ENCODE data around the gene SNX3. TPM values are rescaled to one million over a fixed set of nuclear protein-coding genes. Genes with fewer than 3 reads are reported as not detected.
A peak's percentile ranks its signal among the peaks of the same experiment; 100 is the strongest.
"Not testable (repeated sequence)": the region's sequence is repeated elsewhere in the genome, so short reads cannot be mapped to it uniquely, and the experiment has no call there.

Gene SNX3
- total and polyA plus RNA-seq, 12 donors: 108 to 269 (median 235) TPM

DNA sequence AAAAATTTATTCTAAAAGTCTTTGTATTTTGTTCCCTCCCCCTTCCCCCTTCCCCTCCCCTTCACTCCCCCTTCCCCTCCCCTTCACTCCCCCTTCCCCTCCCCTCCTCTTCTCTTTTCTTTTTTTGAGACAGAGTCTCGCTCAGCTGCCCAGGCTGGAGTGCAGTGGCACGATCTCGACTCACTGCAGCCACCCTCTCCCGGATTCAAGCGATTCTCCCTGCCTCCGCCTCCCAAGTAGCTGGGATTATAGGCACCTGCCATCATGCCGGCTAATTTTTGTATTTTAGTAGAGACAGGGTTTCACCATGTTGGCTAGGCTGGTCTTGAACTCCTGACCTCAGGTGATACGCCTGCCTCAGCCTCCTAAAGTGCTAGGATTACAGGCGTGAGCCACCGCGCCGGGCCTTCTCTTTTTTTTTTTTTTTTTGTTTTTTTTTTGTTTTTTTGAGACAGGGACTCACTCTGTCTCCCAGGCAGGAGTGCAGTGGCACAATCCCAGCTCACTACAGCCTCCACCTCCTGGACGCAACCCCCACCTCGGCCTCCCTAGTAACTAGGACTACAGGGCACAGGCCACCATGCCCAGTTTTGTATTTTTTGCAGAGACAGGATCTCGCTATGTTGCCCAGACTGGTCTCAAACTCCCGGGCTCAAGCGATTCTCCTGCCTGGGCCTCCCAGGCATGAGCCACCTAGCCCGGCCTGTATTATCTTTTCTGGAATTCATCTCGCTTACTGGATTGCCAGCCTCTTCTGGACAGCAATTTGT is 32.9 kb upstream of the SNX3 start:
- peak overlapping the region in 7 of 10 donors; percentile 94 to 99 (median 95) for H3K27ac ChIP-seq
- no peak for DNase-seq
- intact Hi-C loops (cut with DNase I): loop anchor here in 2 of 10 donors (2.0 kb wide), 1 partner anchor 33 kb away; the partner anchor contains the start of gene SNX3 (in 2 of the 2)

DNA sequence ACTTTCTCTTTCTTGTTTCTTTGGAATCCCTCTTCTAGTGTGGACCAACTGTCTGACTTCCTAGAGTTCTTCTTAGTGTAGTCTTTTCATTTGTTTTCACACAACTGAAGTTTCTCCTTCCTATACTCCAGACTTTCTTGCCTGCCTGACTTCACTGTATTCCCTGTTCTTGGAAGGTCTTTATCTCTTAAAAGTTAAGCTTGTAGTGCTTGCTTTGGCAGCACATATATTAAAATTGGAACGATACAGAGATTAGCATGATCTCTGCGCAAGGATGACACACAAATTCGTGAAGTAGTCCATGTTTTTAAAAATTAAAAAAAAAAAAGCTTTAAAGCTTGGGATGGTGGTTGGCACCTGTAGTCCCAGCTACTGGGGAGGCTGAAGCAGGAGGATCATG is 31.7 kb upstream of the SNX3 start:
- WGBS, 2 donors: 68 to 75% methylated on average over 3 of the region's 3 CpGs
- H3K36me3 ChIP-seq; ATAC-seq; H3K27me3 ChIP-seq; H3K27ac ChIP-seq; DNase-seq; H3K4me3 ChIP-seq; H3K9me3 ChIP-seq; intact Hi-C loops (cut with DNase I): not testable (repeated sequence)
- peaks cover 0 to 18% (median 10%) of the 10 kb centered on the region in 9 donors for H3K4me1 ChIP-seq

More for the DNA sequence above, 32.9 kb upstream of the SNX3 start:
- TF ChIP-seq, protein P1, sequence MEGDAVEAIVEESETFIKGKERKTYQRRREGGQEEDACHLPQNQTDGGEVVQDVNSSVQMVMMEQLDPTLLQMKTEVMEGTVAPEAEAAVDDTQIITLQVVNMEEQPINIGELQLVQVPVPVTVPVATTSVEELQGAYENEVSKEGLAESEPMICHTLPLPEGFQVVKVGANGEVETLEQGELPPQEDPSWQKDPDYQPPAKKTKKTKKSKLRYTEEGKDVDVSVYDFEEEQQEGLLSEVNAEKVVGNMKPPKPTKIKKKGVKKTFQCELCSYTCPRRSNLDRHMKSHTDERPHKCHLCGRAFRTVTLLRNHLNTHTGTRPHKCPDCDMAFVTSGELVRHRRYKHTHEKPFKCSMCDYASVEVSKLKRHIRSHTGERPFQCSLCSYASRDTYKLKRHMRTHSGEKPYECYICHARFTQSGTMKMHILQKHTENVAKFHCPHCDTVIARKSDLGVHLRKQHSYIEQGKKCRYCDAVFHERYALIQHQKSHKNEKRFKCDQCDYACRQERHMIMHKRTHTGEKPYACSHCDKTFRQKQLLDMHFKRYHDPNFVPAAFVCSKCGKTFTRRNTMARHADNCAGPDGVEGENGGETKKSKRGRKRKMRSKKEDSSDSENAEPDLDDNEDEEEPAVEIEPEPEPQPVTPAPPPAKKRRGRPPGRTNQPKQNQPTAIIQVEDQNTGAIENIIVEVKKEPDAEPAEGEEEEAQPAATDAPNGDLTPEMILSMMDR (IDR thresholded peaks at IDR 0.05): no peak
- Histone ChIP-seq H3K9me3 (no peaks in the 10 kb centered on the region), H3K4me1 (peaks cover 0 to 18% (median 10%) of the 10 kb centered on the region in 9 donors), H3K27me3 (no peaks in the 10 kb centered on the region), H3K36me3 (no peaks in the 10 kb centered on the region), H3K4me3 (peak overlapping the region in 9 of 10 donors; percentile 62 to 96 (median 77))
- WGBS, 2 donors: 95% methylated on average over 19 of the region's 19 CpGs
- ATAC-seq: no peak

DNA sequence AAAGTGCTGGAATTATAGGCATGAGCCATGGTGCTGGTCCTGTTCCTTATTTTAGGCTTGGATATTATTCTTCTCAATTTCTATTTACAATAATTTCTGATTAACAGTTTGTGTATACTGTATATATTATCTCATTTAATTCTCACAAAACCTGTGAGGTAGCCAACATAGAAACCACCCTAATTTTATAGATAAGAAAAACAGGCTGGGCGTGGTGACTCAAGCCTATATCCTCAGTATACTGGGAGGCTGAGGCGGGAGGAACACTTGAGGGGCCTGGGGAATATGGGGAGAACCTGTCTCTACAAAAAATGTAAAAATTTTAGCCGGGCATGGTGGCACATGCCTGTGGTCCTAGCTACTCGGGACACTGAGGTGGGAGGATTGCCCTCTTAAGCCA is 30.3 kb upstream of the SNX3 start:
- 87 to 89% methylated on average over 4 of the region's 4 CpGs for whole genome bisulfite sequencing, 2 donors

DNA sequence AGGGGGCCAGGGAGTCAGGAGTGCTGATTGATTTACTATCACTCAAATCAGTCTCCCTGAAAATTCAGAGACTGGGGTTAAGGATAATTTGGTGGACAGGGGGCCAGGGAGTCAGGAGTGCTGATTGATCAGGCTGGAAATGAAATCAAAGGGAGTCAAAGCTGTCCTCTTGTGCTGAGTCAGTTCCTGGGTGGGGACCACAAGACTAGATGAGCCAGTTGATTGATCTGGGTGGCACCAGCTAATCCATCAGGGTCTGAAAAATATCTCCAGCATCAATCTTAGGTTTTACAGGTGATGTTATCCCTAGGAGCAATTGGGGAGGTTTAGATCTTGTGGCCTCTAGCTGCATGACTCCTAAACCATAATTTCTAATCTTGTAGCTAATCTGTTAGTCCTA is 27.9 kb upstream of the SNX3 start:
- H3K9me3 ChIP-seq: no peaks in the 10 kb centered on the region
- ATAC-seq: no peak
- no peaks in the 10 kb centered on the region for H3K27me3 ChIP-seq
- H3K4me3 ChIP-seq: no peak overlapping the region
- H3K27ac ChIP-seq: no peak overlapping the region
- TF ChIP-seq, protein P1 (IDR thresholded peaks at IDR 0.05): no peak
- peaks cover 0 to 2% (median 0%) of the 10 kb centered on the region in 9 donors for H3K4me1 ChIP-seq
- DNase-seq: no peak
- H3K36me3 ChIP-seq: no peaks in the 10 kb centered on the region
- intact Hi-C loops (cut with DNase I): no loop called here

More for the DNA sequence above, 30.3 kb upstream of the SNX3 start:
- Histone ChIP-seq H3K4me3 (no peak overlapping the region), H3K27ac (no peak overlapping the region), H3K4me1 (peaks cover 0 to 18% (median 7%) of the 10 kb centered on the region in 9 donors), H3K36me3 (no peaks in the 10 kb centered on the region), H3K27me3 (no peaks in the 10 kb centered on the region), H3K9me3 (no peaks in the 10 kb centered on the region)
- intact Hi-C loops (cut with DNase I): no loop called here
- ATAC-seq (no peak), DNase-seq (no peak)
- TF ChIP-seq, protein P1 (IDR thresholded peaks at IDR 0.05): no peak

DNA sequence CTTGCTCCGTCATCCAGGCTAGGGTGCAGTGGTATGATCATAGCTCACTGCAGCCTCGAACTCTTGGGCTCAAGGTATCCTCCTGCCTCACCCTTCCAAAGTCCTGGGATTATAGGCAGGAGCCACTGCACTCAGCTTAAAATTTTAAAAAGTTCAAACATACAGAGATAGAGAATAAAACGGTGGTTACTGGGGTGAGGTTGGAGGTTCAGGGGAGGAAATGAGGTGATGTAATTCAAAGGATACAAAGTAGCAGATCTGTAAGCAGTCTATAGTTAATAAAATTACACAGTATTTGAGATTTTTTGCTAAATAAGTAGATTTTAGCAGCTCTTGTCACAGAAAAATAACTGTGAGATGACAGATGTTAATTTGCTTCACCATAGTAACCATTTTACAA is 26.5 kb upstream of the SNX3 start:
- DNase-seq (no peak), ATAC-seq (no peak)
- no peaks in the 10 kb centered on the region for H3K4me1 ChIP-seq
- WGBS, 2 donors: 79 to 87% methylated on average over 3 of the region's 3 CpGs
- H3K36me3 ChIP-seq: no peaks in the 10 kb centered on the region
- TF ChIP-seq, protein P1 (IDR thresholded peaks at IDR 0.05): no peak
- H3K4me3 ChIP-seq: no peak overlapping the region
- H3K27ac ChIP-seq: no peak overlapping the region
- H3K27me3 ChIP-seq: peaks cover 0 to 3% (median 0%) of the 10 kb centered on the region in 7 donors
- H3K9me3 ChIP-seq: no peaks in the 10 kb centered on the region
- intact Hi-C loops (cut with DNase I): no loop called here

Data from heart right ventricle (tissue), 16 donors.